Measurements from ENCODE around the gene RAP1GAP.
A peak's percentile ranks its signal among the peaks of the same experiment; 100 is the strongest.
"Not testable (repeated sequence)": the region's sequence is repeated elsewhere in the genome, so short reads cannot be mapped to it uniquely, and the experiment has no call there.

The RAP1GAP gene

GRCh38 chr1:21644348-21644747 lies 24.8 kb downstream of the RAP1GAP start:
- ATAC-seq, result no peak

DNA sequence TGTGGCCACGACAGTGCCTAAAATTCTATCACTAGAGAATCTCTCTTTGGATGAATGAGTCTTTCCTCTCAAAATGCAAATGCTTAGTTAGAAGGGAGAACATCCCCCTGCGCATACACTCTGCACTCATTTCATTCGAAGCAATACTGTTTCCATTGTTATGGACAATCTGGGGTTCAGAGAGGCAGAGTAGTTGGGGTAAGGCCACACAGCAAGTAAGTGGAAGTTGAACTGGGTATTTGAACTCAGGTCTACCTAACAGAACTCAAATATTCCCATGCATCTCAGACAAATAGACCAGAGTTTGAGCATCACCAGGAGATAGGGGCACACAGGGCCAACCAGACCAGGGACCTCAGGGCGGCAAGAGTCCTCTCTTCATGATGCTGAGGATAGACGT lies 25.5 kb downstream of the RAP1GAP start:
- ATAC-seq, result no peak
- DNase-seq, result no peak

More at GRCh38 chr1:21644348-21644747, 24.8 kb downstream of the RAP1GAP start:
- DNase-seq, result no peak

DNA sequence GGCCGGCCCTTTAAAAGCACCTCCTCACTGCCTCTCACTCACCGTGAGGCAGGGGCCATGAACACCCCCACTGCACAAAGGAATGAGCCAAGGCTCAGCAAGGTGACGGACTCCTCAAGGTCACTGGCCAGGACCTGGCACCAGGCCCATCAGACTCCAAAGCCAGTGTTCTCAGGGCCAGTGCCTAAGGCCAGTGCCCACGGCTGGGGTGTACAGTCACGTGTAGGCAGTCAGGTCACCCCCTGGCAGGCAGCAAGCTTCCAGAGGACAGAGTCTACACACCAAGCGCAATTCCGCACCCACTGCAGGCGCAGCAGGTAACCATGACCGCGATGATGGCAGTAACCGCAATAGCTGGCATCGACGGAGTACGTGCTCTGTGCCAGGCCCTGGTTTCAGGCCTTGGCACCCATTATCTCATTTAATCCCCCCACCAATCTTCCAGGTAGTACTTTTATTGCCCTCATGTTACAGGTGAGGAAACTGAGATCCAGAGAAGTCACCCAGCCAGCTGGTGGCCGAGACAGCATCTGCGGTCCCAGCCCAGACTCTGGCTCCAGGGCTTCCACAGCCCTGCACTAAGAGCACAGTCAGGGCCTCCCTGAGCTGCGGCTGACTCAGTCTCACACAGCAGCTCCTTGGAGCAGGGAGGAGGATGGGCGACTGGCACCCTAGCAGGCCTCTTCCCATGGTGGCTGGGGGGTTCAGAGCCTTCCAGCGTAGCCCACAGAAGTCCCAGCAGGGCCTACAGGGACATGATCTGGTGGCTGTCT lies 27.0 kb downstream of the RAP1GAP start:
- ATAC-seq (no peak), DNase-seq (no peak)

DNA sequence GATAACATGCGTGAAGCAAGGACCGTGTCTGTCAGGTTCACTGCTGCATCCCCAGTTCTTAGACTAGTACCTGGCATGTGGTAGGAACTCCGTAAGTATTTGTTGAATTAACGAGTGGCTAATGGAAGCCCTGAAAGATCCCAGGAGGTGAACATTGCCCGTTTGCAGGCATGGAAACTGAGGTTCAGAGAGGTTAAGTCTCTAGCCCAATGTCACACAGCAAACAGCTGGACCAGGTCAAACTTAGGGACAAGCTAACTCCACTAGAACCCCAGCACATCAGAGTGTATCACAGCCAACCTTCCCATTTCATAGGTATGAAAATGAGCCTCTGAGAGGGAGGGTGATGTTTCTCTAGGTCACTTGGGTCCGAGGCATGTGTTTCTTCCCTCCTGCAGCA lies 27.6 kb downstream of the RAP1GAP start:
- DNase-seq (no peak), ATAC-seq (no peak)

- ATAC-seq, result no peak
- DNase-seq, result no peak
Observed at GRCh38 chr1:21641076-21641475, 28.1 kb downstream of the RAP1GAP start.

DNA sequence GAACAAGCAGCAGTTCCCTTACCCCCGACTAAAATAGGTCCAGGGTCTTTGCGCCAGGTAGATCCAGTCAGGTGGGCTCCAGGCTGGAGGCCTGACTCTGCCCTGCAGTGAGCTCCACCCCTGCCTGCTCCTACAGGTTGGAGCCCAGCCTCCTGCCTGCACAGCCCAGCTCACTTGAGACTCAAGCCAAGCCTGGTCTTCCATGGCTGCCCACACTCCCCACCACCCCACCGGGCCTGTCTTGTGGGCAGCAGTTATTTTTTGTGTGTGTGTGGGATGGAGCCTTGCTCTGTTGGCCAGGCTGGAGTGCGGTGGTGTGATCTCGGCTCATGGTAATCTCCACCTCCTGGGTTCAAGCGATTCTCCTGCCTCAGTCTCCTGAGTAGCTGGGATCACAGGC lies 28.5 kb downstream of the RAP1GAP start:
- ATAC-seq (no peak), DNase-seq (no peak)

DNA sequence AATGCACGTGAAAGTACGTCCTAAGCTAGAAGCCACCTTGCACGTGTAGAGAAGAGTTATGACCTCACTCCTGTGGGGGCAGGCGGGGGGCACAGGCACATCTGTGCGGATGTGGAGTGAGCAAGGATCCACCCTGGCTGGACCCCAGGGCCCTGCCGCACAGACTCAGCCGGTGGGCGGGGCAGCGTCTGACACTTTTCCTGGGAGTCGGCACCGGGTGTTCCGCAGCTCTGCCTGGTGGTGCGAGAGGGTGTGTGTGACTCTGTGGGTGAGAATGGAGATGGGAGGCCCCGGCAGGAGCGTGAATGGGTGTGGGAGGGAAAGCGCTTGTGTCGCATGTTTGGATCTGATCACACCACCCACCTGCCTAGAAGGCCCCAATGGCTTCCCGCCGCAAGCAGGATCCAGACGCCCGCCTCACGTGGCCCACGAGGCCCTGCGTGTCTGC lies 29.5 kb downstream of the RAP1GAP start:
- ATAC-seq (no peak), DNase-seq (no peak)

GRCh38 chr1:21638531-21639341 lies 30.4 kb downstream of the RAP1GAP start:
- DNase-seq (peak; percentile 28), ATAC-seq (peak; percentile 77)

DNA sequence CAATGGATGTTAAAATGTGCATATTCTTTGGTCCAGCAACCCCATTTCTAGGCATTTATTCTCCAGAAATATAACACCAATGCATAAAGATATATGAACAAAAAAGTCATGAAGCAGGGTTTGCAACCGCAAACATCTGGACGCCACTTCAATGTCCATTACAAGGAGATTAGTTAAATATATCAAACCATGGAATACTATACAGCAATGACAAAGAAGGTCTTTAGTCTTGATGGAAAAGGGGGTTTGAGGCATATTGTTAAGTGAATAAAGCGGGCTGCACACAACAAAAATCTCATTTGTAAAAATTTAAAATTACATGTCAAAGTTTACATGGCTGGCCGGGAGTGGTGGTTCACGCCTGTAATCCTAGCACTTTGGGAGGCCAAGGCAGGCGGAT lies 31.6 kb downstream of the RAP1GAP start:
- DNase-seq (no peak), ATAC-seq (no peak)

DNA sequence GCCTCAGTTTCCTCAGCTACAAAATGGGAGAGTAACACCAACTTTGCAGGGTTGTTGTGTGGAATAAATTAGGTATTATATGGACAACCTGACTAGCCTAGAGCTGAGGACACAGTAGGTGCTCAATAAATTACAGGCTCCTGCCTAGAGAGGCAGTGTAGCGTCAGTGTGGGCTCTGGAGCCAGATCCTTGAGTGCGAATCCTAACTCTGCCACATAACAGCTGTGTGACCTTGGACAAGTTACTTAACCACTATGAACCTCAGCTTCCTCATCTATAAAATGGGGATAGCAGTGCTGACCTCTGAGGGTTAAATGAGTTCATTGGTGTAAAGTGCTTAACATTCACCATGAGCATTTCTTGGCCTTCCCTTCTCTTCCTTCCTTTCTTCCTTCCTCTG lies 33.1 kb downstream of the RAP1GAP start:
- ATAC-seq (no peak), DNase-seq (no peak)

DNA sequence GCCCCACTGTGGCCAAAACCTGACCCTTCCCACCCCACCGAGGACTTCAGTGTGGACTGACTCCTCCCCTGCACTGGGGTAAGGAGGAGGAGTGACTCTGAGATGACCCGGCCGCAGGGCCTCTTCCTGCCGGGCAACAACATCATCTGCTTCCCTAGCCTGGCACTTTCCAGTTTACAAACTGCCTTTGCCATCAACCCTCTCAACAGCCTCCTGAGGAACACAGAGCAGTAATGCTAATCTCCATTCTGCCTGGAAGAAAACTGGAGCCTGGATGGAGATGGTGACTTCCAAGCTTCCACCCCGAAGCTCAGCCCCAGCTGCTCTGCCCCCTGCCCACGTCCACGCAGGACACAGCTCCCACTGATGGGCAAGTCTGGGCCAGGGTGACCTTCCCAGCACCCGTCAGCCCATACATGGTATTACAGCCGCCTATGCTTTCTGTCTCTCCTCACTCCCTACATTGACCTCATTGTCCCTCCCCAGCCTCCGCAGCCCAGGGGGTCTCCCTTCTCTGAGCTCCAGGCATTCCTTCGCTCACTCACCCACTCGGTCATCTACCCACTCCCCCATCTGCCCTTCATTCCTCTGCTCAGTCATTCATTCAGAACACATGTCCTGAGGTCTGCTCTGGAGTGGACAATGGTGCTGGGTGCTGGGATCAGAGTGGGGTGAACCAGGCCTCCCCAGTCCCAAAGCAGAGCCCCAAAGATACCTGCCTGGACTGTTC lies 34.2 kb downstream of the RAP1GAP start:
- DNase-seq (no peak), ATAC-seq (no peak)

DNA sequence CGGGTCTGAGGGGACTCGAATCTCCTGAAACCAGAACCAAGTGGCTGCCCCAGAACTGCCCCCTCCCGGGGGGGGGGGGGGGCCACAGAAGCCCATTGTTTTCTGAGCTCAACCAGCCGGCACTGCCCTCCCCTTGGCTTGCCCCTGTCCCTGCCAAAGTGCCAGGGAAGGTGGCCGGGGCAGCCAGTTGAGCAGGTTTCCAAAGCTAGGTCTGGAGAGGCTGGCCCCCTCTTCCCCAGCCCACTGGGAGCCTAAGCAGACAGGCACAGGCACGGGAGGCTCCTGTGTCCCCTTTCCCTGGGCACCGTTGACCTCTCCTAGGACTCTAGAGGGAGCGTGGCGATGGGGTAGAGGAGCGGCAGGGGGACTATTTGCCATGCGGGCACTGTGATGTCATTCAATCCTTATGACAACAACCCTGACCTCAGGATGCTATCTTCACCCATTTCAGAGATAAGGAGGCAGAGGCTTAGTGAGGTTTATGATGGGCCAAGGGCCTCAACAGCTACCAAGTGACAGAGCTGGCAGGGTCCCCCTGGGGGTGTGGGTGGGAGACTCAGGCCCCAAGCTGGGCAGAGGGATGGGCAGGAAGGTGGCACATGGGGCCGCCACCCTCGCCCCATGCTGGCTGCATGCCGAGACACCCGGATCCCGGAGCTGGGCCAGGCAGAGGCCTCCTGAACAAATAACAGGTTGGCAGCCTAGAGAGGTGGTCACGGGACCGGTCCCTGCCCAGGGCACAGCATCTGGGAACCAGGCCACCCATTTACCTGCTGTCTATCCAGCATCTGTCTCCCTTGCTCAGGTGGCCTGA lies 35.0 kb downstream of the RAP1GAP start:
- DNase-seq (no peak), ATAC-seq (no peak)

DNA sequence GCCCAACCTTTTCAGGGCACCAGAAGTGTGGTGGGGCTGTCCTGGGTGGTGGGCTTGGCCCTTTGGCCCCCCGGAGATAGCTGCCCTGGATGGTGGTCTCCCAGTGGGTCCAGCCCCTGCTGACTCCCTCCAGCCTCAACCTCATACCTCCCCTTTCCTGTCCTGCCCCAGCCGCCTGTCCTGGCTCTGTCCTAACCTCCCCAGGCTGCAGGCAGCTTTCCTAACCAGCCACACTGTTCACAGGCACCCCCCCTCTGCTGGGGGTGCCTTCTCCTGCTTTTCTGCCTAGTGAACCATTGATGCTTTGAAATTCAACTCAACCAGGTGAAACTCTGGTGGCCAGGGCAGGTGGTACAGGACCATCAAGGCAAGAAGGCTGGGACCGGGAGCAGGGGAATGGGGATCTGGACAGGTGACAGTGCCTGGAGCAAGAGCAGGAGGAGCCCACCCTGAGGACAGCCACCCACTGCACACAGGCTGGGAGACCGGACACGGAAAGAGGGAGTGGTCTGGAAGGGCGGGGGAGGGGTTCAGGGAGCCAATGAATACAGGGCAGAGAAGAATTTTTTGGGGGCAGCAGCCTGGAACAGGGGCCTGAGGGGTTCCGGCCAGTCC lies 35.9 kb downstream of the RAP1GAP start:
- DNase-seq (no peak), ATAC-seq (no peak)

DNA sequence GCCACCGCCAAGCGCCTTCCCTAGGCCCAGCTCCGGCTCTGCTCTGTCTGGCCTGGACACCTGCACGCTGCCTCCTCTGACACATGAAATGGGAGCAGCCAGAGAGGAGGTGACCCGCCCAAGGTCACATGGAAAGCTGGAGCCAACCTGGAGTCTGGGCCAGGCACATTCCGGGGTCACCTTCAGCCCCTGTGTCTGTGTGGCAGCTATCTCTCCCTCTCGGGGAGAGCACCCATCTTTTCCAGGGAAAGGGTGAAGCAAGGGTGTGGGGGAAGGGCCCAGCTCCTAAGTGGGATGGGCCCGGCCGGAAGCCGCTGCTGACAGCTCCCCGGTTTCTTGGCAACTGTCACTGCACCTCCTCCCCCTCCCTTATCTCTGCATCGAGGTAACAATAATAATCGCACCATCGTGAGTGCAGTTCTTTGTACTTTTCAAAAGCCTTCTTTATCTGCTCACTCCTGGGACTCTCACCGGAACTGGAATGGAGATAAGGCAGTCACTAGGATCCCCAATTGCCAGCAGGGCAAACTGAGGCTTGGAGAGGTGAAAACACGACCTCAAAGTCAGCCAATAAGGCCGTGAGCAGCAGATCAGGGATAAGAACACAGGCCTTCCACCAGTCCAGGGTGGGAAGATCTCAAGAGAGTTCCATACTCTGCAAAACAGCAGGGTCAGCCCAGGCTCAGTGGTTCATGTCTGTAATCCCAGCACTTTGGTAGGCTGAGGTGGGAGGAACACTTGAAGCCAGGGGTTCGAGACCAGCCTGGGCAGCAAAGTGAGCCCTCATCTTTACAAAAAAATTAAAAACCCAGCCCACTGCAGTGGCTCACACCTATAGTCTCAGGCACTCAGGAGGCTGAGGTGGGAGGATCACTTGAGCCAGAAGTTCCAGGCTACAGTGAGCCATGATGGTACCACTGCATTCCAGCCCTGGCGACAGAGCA lies 36.9 kb downstream of the RAP1GAP start:
- ATAC-seq (no peak), DNase-seq (no peak)

DNA sequence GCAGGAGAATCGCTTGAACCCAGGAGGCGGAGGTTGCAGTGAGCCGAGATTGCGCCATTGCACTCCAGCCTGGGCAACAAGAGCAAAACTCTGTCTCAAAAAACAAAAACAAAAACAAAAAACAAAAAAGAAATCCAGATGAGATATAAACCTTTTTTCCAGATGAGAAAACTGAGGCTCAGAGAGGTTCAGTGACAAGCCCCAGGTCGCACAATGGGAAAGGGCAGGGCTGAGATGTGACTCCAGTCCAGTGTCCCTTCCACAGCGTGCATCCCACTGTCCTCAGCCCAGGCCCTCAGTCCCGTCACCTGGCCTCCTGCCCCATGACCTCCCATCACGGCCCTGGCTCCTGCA lies 37.6 kb downstream of the RAP1GAP start:
- DNase-seq, ATAC-seq: not testable (repeated sequence)

DNA sequence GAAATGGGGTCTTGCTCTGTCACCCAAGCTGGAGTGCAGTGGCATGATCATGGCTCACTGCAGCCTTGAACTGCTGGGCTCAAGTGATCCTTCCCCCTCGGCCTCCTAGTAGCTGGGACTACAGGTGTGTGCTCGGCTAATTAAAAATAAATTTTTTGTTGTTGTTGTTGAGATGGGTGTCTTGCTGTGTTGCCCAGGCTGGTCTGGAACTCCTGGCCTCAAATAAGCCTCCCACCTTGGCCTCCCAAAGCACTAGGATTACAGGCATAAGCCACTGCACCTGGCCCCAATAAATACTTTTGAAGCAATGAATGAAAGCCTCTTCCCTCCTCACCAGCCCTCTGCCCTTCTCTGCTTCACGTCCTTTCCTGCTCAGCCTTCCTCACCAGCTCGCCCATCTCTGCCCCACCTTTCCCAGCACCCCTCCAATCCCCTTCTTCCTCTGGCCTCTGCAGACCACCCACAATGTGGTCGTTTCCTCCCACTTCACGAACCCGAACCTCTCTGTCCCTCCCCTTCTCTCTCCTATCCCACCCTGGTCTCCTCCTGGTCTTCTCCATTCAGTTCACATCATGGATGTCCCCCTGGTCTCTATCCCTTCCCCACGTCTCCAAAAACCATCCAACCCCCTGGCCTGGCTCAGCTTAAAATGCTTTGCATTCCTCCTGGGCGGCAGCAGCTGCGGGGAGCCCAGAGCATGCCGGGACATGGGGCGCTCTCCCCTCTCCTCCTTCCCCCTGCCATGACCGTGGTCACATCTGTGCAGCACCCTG lies 38.4 kb downstream of the RAP1GAP start:
- ATAC-seq (no peak), DNase-seq (no peak)

DNA sequence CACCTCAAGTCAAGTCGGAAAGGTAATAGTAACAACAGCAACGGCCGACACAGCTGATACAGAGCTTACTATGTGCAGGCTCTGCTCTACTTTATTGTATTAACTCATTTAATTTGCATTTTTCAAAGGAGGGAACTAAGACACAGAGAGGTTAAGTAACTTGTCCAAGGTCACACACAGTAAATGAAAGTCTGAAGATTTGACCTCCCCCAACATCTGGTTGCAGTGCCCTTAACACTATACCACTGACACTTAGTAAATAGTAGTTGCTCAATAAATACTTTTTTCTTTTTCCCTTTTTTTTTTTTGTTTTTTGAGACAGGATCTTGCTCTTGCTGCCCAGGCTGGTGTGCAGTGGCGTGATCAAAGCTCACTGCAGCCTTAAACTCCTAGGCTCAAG lies 39.2 kb downstream of the RAP1GAP start:
- DNase-seq (no peak), ATAC-seq (no peak)

- no peak for DNase-seq
- ATAC-seq, result no peak
Observed at GRCh38 chr1:21628798-21629393, 40.3 kb downstream of the RAP1GAP start.

- ATAC-seq (no peak), DNase-seq (no peak)
Observed at GRCh38 chr1:21626921-21627339, 42.2 kb downstream of the RAP1GAP start.
